Astrocyte of the spinal cord (primary cell): ENCODE data around the gene METTL24.
A peak's percentile ranks its signal among the peaks of the same experiment; 100 is the strongest.

Experiments
- DNase-seq: peaks from one replicate; pipeline ENCODE4 v3.0.0; 2011; ENCODE audit warnings: low read depth, low spot score
- H3K4me3 ChIP-seq: 2 replicates; pipeline ENCODE4 v1.5.1; 2011; ENCODE audit warnings: low read depth, mild to moderate bottlenecking, low read length, moderate library complexity
- in situ Hi-C: cut with HindIII; loops from 2 replicates; pipeline ENCODE4 v1.10.0; 2017; ENCODE audit warnings: low sequenced_read_pairs
- TF ChIP-seq, protein P1 (sequence below): IDR thresholded peaks from 2 replicates; pipeline ENCODE4 v1.5.1; 2012; ENCODE audit warnings: low read depth, mild to moderate bottlenecking, low read length, inconsistent platforms

Gene METTL24

DNA sequence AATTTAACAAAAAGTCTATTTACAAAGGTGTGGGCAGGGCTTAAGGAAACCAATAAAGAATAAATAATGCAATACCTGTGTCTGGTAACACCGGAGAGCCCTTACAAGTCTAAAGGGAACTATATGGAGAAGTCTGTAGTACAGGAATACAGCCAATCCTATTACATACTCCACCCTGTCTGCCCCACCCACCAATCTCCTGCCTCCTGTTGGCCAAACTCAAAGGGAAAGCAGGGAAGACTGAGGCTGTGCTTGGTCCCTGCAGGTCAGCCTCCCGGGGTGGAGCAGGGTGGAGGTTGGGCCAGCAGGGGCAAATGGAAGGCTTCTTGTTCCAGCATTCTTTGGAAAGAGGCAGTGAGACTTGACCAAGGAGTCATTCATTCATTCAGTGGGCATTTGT lies 31.5 kb downstream of the METTL24 start:
- no peak for DNase-seq
- H3K4me3 ChIP-seq: no peak overlapping the region
- in situ Hi-C loops: no loop called here
- TF ChIP-seq, protein P1, sequence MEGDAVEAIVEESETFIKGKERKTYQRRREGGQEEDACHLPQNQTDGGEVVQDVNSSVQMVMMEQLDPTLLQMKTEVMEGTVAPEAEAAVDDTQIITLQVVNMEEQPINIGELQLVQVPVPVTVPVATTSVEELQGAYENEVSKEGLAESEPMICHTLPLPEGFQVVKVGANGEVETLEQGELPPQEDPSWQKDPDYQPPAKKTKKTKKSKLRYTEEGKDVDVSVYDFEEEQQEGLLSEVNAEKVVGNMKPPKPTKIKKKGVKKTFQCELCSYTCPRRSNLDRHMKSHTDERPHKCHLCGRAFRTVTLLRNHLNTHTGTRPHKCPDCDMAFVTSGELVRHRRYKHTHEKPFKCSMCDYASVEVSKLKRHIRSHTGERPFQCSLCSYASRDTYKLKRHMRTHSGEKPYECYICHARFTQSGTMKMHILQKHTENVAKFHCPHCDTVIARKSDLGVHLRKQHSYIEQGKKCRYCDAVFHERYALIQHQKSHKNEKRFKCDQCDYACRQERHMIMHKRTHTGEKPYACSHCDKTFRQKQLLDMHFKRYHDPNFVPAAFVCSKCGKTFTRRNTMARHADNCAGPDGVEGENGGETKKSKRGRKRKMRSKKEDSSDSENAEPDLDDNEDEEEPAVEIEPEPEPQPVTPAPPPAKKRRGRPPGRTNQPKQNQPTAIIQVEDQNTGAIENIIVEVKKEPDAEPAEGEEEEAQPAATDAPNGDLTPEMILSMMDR: no peak

DNA sequence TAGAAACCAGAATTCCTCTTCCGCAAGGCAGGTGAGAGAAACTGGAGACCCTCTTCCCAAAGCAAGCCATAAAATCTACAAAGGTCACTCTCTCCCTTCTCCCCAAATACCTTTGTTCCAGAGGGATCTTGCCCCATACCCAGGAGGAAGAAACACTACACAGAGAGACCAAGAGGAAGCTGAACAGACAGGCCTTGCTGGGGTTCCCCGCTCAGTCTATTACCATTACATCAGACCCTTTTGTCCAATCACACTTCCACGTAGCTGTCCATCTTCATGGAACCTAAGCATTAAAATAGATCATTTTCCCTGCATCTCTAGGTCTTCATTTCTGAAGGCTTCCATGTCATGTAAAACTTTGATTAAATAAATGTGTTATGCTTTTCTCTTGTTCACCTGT lies 32.1 kb downstream of the METTL24 start:
- DNase-seq: no peak
- in situ Hi-C loops: no loop called here
- H3K4me3 ChIP-seq: no peak overlapping the region
- TF ChIP-seq, protein P1: no peak

DNA sequence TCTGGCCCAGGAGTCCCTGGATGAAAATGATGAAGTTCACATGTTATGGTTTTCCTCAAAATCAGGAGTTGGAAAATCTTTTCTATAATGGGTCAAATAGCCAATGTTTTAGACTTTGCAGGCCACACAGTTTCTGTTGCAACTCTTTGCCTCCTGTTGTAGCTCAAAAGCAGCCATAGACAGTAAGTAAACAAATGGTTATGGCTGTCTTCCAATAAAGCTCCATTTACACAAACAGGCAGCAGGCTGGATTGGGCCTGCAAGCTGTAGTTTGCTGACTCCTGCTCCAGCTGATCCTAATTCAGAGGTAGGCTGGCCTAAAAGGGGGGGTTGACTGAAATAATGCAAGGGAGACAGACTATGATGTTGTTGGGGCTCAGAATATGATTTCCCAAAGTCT lies 33.0 kb downstream of the METTL24 start:
- H3K4me3 ChIP-seq: no peak overlapping the region
- DNase-seq: peak; percentile 16
- TF ChIP-seq, protein P1: no peak
- in situ Hi-C loops: no loop called here

DNA sequence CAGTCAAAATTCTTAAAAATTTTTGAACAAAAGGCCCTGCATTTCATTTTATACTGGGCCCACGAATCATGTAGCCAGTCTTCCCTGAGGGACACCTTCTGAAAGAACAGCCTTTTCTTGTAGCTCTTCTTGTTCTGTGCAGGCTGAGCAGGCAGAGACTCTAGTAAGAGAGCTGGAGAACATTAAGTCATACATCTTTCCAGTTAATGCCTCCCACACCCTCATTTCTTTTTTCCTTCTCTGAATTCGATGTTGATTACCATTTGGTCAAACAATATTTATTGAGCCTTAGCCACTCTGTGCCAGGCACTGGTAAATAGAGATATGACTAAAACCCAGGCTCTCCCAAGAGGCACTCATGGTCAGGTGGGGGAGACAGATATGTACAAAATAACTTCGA lies 33.6 kb downstream of the METTL24 start:
- H3K4me3 ChIP-seq: no peak overlapping the region
- DNase-seq: no peak
- in situ Hi-C loops: no loop called here
- TF ChIP-seq, protein P1: no peak

DNA sequence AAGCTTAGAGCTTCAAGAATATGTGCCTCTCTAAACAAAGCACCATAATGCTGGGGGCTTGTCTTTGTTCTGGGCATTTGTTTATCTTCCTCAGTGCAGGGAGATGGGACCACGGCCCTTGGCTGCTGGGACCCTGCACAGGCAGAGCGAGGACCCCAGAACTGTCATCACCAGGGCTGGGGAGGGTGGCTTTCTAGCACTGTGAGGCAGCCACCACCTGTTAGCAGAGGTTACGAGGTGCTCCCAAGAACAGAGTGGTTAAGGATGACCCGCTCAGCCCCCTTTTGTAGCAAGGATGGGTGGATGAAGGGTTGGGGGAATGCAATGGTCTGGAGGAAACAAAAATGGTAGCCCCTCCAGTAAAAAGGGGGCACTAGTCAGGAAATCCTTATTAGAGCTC lies 34.9 kb downstream of the METTL24 start:
- TF ChIP-seq, protein P1: no peak
- in situ Hi-C loops: no loop called here

DNA sequence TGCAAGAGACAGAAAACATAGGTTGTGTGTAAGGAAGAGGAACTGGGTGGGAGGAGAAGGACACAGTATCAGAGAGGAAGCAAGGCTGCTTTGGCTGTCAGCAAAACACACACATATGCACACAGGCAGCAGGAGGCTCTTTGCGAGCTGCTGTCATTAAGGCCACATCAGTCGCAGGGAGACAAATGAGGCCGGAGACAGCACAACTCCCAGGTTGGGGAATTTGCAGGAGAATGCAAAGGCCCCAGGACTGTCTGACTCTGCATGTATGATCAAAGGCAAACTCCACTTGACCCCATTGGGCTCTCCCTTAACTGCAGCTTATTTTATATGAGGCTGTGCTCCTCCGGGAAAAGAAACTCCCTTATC lies 35.3 kb downstream of the METTL24 start:
- H3K4me3 ChIP-seq: no peak overlapping the region
- DNase-seq: no peak
- in situ Hi-C loops: no loop called here
- TF ChIP-seq, protein P1: no peak

More for the DNA sequence above, 34.9 kb downstream of the METTL24 start:
- no peak for DNase-seq
- no peak overlapping the region for H3K4me3 ChIP-seq

DNA sequence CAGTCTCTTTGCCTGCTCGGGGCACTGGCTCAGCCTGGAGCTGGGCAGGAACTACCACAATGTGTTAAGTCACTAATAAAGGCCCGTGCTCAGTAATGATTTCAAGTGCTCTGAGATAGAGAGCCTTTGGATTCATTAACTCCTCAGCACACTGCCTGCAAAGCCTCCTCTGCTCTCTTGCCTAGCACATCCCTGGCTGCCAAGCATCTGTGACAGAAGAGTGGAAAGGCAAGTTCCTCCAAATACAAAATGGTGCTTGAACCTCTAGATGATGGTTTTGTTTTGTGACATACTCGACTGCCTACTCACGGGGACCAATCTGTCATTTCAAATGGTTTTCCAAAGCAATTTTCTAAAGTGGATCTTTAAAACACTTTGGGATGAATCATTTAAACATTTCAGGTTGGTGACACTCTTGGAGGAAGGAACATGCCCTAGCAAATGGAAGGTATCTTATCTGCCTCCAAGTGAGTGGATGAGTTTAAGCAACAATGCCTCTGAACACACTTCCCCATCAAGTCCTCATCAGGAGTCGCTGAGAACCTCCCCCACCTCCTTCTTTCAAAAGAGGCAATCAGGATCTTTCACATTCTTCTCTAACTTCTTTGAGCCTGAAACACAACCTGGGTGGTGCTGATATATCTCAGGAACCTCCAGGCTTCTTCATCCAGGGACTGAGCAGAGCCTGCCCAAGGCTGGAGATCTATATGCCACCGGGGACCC lies 35.8 kb downstream of the METTL24 start:
- in situ Hi-C loops: no loop called here

More for the DNA sequence above, 35.8 kb downstream of the METTL24 start:
- TF ChIP-seq, protein P1: no peak
- DNase-seq: no peak
- no peak overlapping the region for H3K4me3 ChIP-seq
